B cell (primary cell): ENCODE data around the gene AMBRA1.

ENCODE experiments used
- EZH2 ChIP-seq: IDR thresholded peaks from 2 replicates; pipeline ENCODE4 v1.6.1; 2012; ENCODE audit warnings: borderline replicate concordance, low read depth, mild to moderate bottlenecking, moderate library complexity, low read length; ENCODE audit not compliant: insufficient read depth, poor library complexity, severe bottlenecking
- TF ChIP-seq, protein P1 (sequence below): fragments of 200-600 bp; IDR thresholded peaks from one replicate; pipeline ENCODE4 v1.8.0; 2022; ENCODE audit warnings: antibody characterized with exemption, mild to moderate bottlenecking

DNA sequence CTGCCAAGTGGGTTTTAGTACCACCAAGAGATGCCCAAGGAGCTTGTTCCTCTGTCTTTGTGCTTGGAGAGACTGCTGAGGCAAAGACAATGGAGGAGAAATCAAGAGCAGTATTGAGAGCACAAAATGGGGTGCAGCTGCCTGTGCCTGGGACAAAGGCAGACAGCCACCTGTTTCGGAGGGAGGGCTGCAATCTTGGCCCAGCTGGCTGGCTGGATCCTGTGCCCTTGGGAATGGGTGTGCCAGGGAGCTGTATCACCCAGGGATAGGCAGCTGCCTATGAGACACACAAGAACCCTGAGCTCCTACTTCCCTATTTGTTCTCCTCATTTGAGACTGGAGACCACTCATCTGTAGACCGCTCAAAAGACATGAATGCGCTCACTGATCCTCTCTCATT is 178.9 kb downstream of the AMBRA1 start:
- TF ChIP-seq, protein P1, sequence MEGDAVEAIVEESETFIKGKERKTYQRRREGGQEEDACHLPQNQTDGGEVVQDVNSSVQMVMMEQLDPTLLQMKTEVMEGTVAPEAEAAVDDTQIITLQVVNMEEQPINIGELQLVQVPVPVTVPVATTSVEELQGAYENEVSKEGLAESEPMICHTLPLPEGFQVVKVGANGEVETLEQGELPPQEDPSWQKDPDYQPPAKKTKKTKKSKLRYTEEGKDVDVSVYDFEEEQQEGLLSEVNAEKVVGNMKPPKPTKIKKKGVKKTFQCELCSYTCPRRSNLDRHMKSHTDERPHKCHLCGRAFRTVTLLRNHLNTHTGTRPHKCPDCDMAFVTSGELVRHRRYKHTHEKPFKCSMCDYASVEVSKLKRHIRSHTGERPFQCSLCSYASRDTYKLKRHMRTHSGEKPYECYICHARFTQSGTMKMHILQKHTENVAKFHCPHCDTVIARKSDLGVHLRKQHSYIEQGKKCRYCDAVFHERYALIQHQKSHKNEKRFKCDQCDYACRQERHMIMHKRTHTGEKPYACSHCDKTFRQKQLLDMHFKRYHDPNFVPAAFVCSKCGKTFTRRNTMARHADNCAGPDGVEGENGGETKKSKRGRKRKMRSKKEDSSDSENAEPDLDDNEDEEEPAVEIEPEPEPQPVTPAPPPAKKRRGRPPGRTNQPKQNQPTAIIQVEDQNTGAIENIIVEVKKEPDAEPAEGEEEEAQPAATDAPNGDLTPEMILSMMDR, result no peak
- no peak for TF ChIP-seq EZH2
